Activated CD4-positive, CD25-positive, alpha-beta regulatory T cell treated with anti-CD3 and anti-CD28 coated beads, Interleukin-2, amount 50 U/mL, for 24 hours (primary cell): ENCODE measurements around the gene SLC39A10.

Source experiments
- ATAC-seq, 2 donors: fragments of 150-1000 bp; cut with Tn5 transposase; one replicate each; pipeline ENCODE4 v1.10.0; 2021; ENCODE audit warnings: mild to moderate bottlenecking in 1 of 2, moderate library complexity in 1 of 2

SLC39A10 gene

GRCh38 chr2:195730912-195731311, 73.9 kb downstream of the SLC39A10 start:
- ATAC-seq, result no peak

- ATAC-seq, result no peak
Observed at GRCh38 chr2:195732574-195732973, 75.5 kb downstream of the SLC39A10 start.

GRCh38 chr2:195733831-195734230, 76.8 kb downstream of the SLC39A10 start:
- no peak for ATAC-seq

GRCh38 chr2:195734395-195734794, 77.4 kb downstream of the SLC39A10 start:
- ATAC-seq, result no peak

- no peak for ATAC-seq
Observed at GRCh38 chr2:195734931-195735330, 77.9 kb downstream of the SLC39A10 start.

- no peak for ATAC-seq
Observed at GRCh38 chr2:195735347-195735746, 78.3 kb downstream of the SLC39A10 start.

- no peak for ATAC-seq
Observed at GRCh38 chr2:195737511-195738325, 80.7 kb downstream of the SLC39A10 start.

- ATAC-seq, result no peak
Observed at GRCh38 chr2:195741191-195741590, 84.2 kb downstream of the SLC39A10 start.

- no peak for ATAC-seq
Observed at GRCh38 chr2:195756218-195756942, 99.4 kb downstream of the SLC39A10 start.

- no peak for ATAC-seq
Observed at GRCh38 chr2:195758846-195759245, 101.8 kb downstream of the SLC39A10 start.

GRCh38 chr2:195759877-195760276, 102.9 kb downstream of the SLC39A10 start:
- ATAC-seq, result no peak

- no peak for ATAC-seq
Observed at GRCh38 chr2:195763866-195764265, 106.8 kb downstream of the SLC39A10 start.

GRCh38 chr2:195766691-195767090, 109.7 kb downstream of the SLC39A10 start:
- ATAC-seq, result no peak

- no peak for ATAC-seq
Observed at GRCh38 chr2:195768431-195768830, 111.4 kb downstream of the SLC39A10 start.

- ATAC-seq, result no peak
Observed at GRCh38 chr2:195769975-195770374, 112.9 kb downstream of the SLC39A10 start.

- no peak for ATAC-seq
Observed at GRCh38 chr2:195779491-195779890, 122.5 kb downstream of the SLC39A10 start.

GRCh38 chr2:195782156-195782555, 125.1 kb downstream of the SLC39A10 start:
- no peak for ATAC-seq
